Renal cortex interstitium (tissue), 11 donors: ENCODE measurements around the gene P4HTM. TPM values are rescaled to one million over a fixed set of nuclear protein-coding genes. Genes with fewer than 3 reads are reported as not detected.

Source experiments
- DNase-seq, 11 donors: peaks; one replicate each; pipeline ENCODE4 v3.0.0-alpha.2; 2013; ENCODE audit warnings: low read depth in 9 of 11, low spot score in 4 of 11; ENCODE audit errors: extremely low read depth in 1 of 11
- polyA plus RNA-seq, 3 donors: library from polyadenylated mRNA; unstranded; fragments of 120-200 nt; gene quantifications; one replicate each; pipeline ENCODE4 v1.2.1, GENCODE V29; 2013; ENCODE audit not compliant: insufficient read length in 3 of 3

Gene P4HTM
- polyA plus RNA-seq, 3 donors: 36.5 to 52.1 (median 48.5) TPM

DNA sequence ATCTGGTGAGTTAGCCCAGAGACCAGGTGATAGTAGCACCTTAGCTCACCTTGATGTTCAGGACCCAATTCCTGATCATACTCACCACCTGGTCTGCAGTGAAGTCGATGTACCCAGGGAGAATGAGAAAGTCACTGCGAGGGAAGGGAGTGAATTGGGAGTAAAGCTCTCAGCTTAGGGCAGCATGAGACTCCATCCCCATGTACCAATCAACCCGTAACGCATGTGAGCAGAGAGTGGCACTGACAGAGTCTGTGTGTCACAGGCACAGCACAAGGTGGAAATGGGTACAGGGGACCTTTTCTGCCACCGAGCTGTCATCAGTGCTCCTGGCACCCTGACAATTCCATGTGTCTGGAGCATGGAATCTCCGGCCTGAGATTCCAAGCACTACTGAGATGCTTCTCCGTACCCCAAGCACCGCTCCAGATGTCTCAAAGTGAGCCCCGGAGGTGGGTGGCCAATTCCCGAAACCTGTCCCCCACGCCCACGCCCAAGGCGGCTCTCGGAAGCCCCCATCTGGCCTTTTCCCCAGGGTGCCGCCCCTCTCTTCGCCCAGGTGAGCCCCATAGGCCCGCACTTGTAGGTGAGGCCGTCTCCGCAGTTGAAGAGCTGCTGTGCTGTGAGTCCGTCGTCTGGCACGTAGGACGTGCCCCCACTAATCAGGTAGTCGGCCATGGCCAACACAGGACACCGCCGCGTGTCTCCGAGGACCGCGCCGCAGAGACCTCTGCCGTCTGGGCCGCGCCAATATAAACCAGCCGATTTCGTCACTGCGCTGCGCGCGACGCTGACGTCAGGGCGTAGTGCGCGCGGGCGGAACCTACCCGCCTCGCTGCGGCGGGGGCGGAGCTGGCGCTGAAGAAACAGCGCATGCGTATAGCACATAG lies 38.9 kb downstream of the P4HTM start, which contains the start of gene IMPDH2:
IMPDH2 (minus strand) TSS at position 726 of the 890 bp plus-strand sequence; CDS start at position 678, 48 bp downstream.
- DNase-seq: peak; percentile 87 to 95 (median 91)

DNA sequence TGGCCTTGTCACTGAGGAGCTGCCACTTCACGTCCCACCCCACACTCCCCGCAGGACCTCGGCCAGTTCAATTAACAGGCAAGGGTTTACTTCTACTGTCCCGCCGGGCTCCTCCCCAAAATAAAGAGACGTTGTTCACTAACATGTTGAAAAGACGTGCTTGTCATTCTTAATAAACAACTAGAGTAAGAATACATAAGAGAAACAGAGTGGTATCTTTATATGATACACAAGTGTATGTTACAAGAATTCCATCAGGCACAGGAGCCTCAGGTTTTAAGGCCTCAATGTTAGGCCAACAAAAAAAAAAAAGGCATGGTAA lies 39.5 kb downstream of the P4HTM start:
- no peak for DNase-seq

DNA sequence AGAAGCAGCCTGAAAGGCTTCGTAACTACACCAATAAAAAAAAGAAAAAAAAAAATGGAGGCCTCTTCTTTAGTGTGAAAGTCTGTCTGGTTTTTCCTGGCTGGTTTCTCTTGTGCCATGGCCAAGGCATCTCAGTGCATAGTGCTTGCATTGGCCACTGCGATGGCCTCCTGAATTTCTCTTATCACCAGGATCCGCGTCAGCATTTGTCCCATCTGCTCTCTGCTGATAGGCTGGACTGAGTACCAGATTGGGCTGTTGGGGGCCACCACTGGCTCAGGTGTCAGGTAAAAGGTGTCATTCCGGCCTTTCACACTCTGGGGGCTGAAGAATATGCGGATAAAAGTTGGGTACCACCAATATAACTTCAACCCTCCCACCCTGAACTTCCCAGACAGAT lies 40.3 kb downstream of the P4HTM start:
- no peak for DNase-seq

DNA sequence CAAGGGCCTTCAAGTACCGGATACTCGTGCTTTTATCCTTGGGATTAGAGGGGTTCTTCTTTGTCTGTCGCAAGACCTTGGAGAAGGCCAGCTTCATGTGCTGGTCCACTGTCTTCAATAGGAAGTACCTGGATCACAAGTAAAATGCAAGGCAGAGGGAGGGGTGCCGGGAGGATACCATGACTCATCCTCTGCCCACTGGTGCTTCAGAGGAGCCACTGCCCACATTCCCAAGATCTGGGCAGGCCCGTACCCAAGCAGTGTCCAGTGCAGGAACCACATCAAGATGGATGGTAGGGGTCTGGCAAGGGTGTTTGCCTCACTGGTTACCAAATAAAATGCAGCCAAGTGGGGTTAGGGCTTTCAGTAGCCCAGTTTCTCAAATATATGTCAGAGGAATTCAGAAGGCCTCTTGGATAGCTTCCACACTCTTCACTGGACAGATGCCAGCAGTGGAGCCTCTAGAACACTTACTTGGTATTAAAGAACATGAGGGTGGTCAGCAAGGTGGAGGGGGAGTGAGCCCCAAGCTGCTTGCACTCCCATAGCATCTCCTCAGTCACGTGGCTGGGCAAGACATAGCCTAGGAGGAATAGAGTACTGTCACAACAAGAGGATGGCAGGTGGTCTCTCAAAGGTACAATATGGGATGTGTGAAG lies 42.7 kb downstream of the P4HTM start:
- no peak for DNase-seq

DNA sequence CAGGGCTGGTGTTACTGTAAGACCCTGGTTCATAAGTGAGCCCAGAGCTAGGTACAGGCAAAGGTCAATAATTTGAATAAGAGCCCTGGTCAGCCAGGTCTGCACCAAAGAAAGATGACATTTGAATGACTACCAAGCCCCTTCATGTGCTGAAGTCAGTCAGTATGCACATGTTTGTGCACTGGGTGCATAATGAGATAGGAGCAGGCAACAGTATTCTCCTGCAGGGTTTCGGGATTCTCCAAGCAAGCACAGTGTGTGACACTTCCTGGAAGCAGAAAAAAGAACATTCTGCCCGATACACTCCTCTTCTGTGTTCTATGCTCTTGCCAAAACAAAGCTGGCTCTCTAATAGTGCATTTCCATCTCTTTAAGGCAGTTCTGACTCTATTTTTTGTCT lies 44.6 kb downstream of the P4HTM start:
- no peak for DNase-seq

DNA sequence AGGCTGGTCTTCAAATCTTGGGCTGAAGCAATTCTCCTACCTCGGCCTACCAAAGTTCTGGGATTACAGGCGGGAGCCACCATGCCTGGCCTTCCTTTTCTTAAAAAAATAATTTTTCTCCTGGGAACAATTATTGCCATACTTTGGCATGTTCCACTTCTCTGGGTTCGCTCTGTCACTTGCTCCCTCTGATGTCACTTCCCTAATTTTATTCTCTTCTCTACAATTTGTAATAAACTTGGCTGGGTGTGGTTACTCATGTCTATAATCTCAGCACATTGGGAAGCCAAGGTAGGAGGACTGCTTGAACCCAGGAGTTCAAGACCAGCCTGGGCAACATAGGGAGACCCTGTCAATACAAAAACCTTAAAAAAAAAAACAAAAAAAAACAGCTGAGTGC lies 45.2 kb downstream of the P4HTM start:
- no peak for DNase-seq

DNA sequence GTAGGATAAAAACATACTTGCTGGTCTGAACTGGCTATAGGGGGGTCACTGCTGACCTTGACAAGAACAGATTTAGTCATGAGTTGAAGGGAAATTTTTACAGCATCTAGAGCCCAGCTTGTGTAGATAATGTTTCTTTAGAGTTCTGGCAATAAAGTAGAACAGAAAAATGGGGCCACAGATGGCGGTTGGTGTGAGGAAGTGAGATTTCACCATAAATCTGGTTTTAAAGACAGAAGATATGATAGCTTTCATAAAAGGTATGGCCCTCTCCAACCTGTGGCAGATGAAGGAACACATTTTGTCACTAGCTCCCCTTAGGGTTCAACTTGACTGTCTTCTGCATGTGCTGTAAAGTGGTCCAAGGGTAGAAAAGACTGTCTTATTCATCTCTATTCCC lies 63.5 kb downstream of the P4HTM start:
- no peak for DNase-seq

DNA sequence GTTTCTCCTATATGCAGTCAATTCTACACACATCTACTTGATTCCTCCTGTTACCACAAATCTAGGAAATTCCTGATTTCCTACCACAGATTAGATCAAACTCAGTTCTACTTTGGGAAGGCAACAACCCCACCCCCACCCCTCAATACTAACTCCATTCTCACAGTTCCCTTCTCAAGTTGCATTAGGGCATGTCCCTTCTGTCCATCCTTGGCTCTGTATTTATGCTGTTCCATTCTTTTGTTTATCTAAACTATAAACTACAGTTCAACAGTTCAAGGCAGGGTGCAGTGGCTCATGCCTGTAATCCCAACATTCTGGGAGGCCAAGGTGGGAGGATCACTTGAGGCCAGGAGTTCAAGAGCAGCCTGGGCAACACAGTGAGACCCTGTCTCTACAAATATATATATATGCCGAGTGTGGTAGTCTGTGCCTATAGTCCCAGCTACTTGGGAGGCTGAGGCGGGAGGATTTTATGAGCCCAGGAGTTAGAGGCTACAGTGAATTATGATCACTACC lies 64.4 kb downstream of the P4HTM start:
- no peak for DNase-seq

Other genes starting within 250 kb of the P4HTM start
- gene PRKAR2A, start 142.4 kb upstream of the P4HTM start, polyA plus RNA-seq: 10 to 100 TPM; 40.0 to 49.8 (median 47.0) TPM
- 10 to 100 TPM; 14.1 to 22.4 (median 21.2) TPM for gene SLC25A20, start 91.4 kb upstream of the P4HTM start, polyA plus RNA-seq
- 10 to 100 TPM; 68.6 to 98.2 (median 71.4) TPM for gene ARIH2, start 71.4 kb upstream of the P4HTM start, polyA plus RNA-seq
- 100 to 1,000 TPM; 192 to 229 (median 222) TPM for gene WDR6, start 17.1 kb downstream of the P4HTM start, polyA plus RNA-seq
- 10 to 100 TPM; 72.7 to 78.1 (median 72.7) TPM for gene DALRD3, start 28.3 kb downstream of the P4HTM start, polyA plus RNA-seq
- 10 to 100 TPM; 53.6 to 79.9 (median 69.9) TPM for gene NDUFAF3, start 31.9 kb downstream of the P4HTM start, polyA plus RNA-seq
- gene IMPDH2, start 39.2 kb downstream of the P4HTM start, polyA plus RNA-seq: 100 to 1,000 TPM; 216 to 230 (median 219) TPM
- gene QRICH1, start 103.8 kb downstream of the P4HTM start, polyA plus RNA-seq: 10 to 100 TPM; 82.2 to 93.0 (median 88.0) TPM
- gene QARS1, start 114.5 kb downstream of the P4HTM start, polyA plus RNA-seq: 100 to 1,000 TPM; 289 to 321 (median 300) TPM
- 10 to 100 TPM; 56.2 to 62.6 (median 60.1) TPM for gene USP19, start 130.6 kb downstream of the P4HTM start, polyA plus RNA-seq
- 100 to 1,000 TPM; 357 to 459 (median 441) TPM for gene LAMB2, start 142.8 kb downstream of the P4HTM start, polyA plus RNA-seq
- 10 to 100 TPM; 20.2 to 30.2 (median 24.3) TPM for gene CCDC71, start 176.1 kb downstream of the P4HTM start, polyA plus RNA-seq
- gene KLHDC8B, start 181.4 kb downstream of the P4HTM start, polyA plus RNA-seq: 10 to 100 TPM; 38.9 to 45.9 (median 40.0) TPM